Cardiac muscle cell (in vitro differentiated cells and primary cell): ENCODE data around the gene NIPAL1. TPM values are rescaled to one million over a fixed set of nuclear protein-coding genes. Genes with fewer than 3 reads are reported as not detected.
"Not testable (repeated sequence)": the region's sequence is repeated elsewhere in the genome, so short reads cannot be mapped to it uniquely, and the experiment has no call there.

ENCODE experiments used
- DNase-seq, 2 donors: peaks; one replicate each; pipeline versions ENCODE4 v3.0.0 to v3.0.0-alpha.2; 2010 to 2017; ENCODE audit warnings: low read depth in 1 of 2, low spot score in 1 of 2
- H3K27ac ChIP-seq: fragments of 200-600 bp; sonication (generic); 2 replicates; pipeline ENCODE4 v1.5.1; 2016
- H3K27me3 ChIP-seq: fragments of 200-600 bp; sonication (generic); 2 replicates; pipeline ENCODE4 v1.6.0; 2016; ENCODE audit warnings: control low read depth
- H3K36me3 ChIP-seq: fragments of 200-600 bp; sonication (generic); 2 replicates; pipeline ENCODE4 v1.5.1; 2016; ENCODE audit warnings: control low read depth
- H3K4me1 ChIP-seq: fragments of 200-600 bp; sonication (generic); 2 replicates; pipeline ENCODE4 v1.8.1; 2017; ENCODE audit warnings: low read depth, mild to moderate bottlenecking, mixed run types
- H3K4me3 ChIP-seq: fragments of 200-600 bp; sonication (generic); 2 replicates; pipeline ENCODE4 v1.5.1; 2016; ENCODE audit warnings: mild to moderate bottlenecking
- H3K9me3 ChIP-seq: fragments of 200-600 bp; sonication (generic); 2 replicates; pipeline ENCODE4 v1.5.1; 2017; ENCODE audit warnings: low read depth, mild to moderate bottlenecking, control low read depth
- CTCF ChIP-seq: IDR thresholded peaks from 2 replicates; pipeline ENCODE4 v1.5.1; 2012; ENCODE audit warnings: low read depth, mild to moderate bottlenecking, low read length
- polyA plus RNA-seq: library from polyadenylated mRNA; unstranded; fragments of >200 nt; fragmentation: Nextera tagmentation; extraction: Ambion mirVana; gene quantifications from 2 replicates; pipeline ENCODE4 v1.2.1, GENCODE V29; 2016
- total RNA-seq: library from RNA; depleted of rRNA; stranded (reverse); fragments of >200 nt; gene quantifications from 2 replicates; pipeline ENCODE4 v1.2.3, GENCODE V29; 2016

NIPAL1 gene
- total and polyA plus RNA-seq, 2 experiments from 2014 or later: 2.1 to 8.5 TPM

GRCh38 chr4:47990145-47990544 lies 26.4 kb upstream of the NIPAL1 start:
- Histone ChIP-seq H3K27ac (no peak overlapping the region), H3K9me3 (no peaks in the 10 kb centered on the region), H3K4me1 (no peaks in the 10 kb centered on the region), H3K27me3 (no peaks in the 10 kb centered on the region), H3K4me3 (no peak overlapping the region), H3K36me3 (no peaks in the 10 kb centered on the region)
- DNase-seq: no peak
- no peak for TF ChIP-seq CTCF

GRCh38 chr4:47992475-47992874 lies 24.1 kb upstream of the NIPAL1 start:
- H3K4me1 ChIP-seq, H3K9me3 ChIP-seq, DNase-seq, H3K27ac ChIP-seq, H3K36me3 ChIP-seq, H3K4me3 ChIP-seq, H3K27me3 ChIP-seq: not testable (repeated sequence)

GRCh38 chr4:47996021-47996420 lies 20.6 kb upstream of the NIPAL1 start:
- Histone ChIP-seq H3K36me3 (no peaks in the 10 kb centered on the region), H3K27me3 (no peaks in the 10 kb centered on the region), H3K4me1 (no peaks in the 10 kb centered on the region), H3K9me3 (peaks cover 3% of the 10 kb centered on the region), H3K4me3 (no peak overlapping the region), H3K27ac (no peak overlapping the region)
- DNase-seq: no peak
- TF ChIP-seq CTCF: no peak

- DNase-seq: no peak
- Histone ChIP-seq H3K4me3 (no peak overlapping the region), H3K36me3 (no peaks in the 10 kb centered on the region), H3K9me3 (peaks cover 3% of the 10 kb centered on the region), H3K27me3 (no peaks in the 10 kb centered on the region), H3K4me1 (no peaks in the 10 kb centered on the region), H3K27ac (no peak overlapping the region)
- no peak for TF ChIP-seq CTCF
Observed at GRCh38 chr4:48002267-48002666, 14.3 kb upstream of the NIPAL1 start.

- DNase-seq: peak in 1 of 2 donors; percentile 50
- not testable (repeated sequence) for H3K9me3 ChIP-seq, H3K36me3 ChIP-seq, H3K4me1 ChIP-seq, H3K27ac ChIP-seq, H3K4me3 ChIP-seq, H3K27me3 ChIP-seq
- peak; percentile 59 for TF ChIP-seq CTCF
Observed at GRCh38 chr4:48003568-48003967, 13.0 kb upstream of the NIPAL1 start.

GRCh38 chr4:48005781-48006180 lies 10.8 kb upstream of the NIPAL1 start:
- TF ChIP-seq CTCF: no peak
- Histone ChIP-seq H3K27ac (no peak overlapping the region), H3K4me3 (no peak overlapping the region), H3K36me3 (no peaks in the 10 kb centered on the region), H3K27me3 (no peaks in the 10 kb centered on the region), H3K9me3 (peaks cover 4% of the 10 kb centered on the region), H3K4me1 (no peaks in the 10 kb centered on the region)
- no peak for DNase-seq
